GM12801 (cell line): Measurements from ENCODE around the gene RNPS1.

Experiments
- TF ChIP-seq, protein P1 (sequence below): IDR thresholded peaks from one replicate; pipeline ENCODE4 v1.5.1; 2011; ENCODE audit warnings: control low read depth; ENCODE audit not compliant: insufficient read length; ENCODE audit errors: extremely low read depth

RNPS1 gene

DNA sequence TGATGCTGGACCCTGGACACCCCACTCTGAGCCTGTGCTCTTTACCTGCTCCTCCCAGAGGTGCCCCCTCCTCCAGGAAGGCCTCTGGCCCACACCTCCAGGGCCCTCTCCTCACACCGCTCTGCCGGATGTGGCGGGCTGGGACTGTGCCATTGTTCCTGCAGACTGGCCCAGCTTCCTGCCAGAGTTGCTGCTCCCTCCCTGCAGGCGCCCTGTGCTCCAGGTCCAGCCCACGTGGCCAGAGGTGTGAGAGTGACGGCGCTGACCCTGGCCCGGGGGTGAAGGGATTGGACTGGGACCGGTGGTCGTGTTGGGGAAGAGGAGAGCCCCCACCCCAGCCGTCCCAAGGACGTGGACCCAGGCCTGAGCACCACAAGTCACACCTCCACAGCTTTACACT, 38.8 kb downstream of the RNPS1 start:
- TF ChIP-seq, protein P1, sequence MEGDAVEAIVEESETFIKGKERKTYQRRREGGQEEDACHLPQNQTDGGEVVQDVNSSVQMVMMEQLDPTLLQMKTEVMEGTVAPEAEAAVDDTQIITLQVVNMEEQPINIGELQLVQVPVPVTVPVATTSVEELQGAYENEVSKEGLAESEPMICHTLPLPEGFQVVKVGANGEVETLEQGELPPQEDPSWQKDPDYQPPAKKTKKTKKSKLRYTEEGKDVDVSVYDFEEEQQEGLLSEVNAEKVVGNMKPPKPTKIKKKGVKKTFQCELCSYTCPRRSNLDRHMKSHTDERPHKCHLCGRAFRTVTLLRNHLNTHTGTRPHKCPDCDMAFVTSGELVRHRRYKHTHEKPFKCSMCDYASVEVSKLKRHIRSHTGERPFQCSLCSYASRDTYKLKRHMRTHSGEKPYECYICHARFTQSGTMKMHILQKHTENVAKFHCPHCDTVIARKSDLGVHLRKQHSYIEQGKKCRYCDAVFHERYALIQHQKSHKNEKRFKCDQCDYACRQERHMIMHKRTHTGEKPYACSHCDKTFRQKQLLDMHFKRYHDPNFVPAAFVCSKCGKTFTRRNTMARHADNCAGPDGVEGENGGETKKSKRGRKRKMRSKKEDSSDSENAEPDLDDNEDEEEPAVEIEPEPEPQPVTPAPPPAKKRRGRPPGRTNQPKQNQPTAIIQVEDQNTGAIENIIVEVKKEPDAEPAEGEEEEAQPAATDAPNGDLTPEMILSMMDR = no peak

DNA sequence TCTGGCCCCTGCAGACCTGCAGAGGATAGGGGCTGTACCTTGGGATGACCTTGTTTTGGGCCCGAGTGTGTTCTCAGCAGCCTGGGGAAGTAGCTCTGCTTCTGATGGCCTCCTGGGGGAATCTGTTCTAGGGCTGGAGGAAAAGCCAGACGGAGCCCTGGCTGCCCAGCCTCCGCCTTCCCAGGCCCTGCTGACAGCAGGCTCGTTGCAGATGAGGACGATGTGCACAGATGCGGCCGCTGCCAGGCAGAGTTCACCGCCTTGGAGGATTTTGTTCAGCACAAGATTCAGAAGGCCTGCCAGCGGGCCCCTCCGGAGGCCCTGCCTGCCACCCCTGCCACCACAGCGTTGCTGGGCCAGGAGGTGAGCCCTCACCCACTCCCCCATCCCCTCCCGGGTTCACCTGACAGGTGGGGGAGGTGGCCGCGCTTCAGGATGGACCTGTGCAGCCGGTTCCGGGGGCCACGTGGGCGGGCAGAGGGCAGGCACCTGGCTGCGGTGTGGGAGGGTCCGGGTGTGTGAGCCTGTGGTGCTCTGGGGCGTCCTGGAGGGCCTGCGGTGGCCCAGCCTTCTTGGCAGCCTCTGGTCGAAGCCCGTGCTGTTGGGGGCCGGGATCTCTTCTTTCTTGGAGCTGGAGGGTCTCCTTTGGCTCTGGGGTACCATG, 39.6 kb downstream of the RNPS1 start:
- TF ChIP-seq, protein P1 = no peak

DNA sequence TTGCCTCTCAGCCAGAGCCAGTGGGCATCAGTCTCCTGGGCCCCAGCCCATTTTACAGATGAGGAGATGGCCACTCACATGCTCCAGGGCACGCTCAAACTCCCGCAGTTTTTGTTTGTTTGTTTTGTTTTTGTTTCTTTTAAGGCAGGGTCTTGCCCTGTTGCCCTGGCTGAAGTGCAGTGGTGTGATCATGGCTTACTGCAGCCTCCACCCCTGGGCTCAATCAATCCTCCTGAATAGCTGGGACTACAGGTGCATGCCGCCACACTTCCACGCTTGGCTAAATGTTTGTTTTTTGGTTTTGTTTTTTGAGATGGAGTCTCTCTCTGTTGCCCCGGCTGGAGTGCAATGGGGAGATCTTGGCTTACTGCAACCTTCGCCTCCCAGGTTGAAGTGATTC, 41.0 kb downstream of the RNPS1 start:
- TF ChIP-seq, protein P1 = no peak

DNA sequence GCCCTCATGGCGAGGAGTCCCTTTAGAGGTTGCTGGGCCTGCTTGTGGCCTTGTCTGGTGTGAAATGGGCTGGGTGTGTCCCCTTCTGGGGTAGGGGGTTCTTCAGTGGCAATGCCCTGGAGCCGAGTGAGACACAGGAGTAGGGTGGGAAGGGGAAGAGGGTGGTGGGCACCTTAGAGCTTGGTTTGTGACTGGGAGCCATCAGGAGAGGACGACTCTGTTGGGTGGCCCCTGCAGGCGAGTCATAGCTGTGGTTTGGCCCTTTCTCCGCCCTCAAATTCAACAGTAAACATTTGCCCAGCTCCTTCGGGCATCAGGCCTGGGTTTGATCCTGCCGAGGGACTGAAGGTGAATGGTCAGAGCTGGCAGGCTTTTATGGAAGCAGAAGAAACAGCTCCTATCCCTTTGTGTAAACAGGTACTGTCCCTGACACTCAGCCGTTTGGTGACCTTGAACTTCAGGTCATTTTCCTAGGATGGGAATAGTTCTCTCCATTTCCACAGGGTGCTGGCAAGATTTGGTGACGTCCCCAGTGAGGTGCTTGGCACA, 41.6 kb downstream of the RNPS1 start:
- TF ChIP-seq, protein P1 = no peak

DNA sequence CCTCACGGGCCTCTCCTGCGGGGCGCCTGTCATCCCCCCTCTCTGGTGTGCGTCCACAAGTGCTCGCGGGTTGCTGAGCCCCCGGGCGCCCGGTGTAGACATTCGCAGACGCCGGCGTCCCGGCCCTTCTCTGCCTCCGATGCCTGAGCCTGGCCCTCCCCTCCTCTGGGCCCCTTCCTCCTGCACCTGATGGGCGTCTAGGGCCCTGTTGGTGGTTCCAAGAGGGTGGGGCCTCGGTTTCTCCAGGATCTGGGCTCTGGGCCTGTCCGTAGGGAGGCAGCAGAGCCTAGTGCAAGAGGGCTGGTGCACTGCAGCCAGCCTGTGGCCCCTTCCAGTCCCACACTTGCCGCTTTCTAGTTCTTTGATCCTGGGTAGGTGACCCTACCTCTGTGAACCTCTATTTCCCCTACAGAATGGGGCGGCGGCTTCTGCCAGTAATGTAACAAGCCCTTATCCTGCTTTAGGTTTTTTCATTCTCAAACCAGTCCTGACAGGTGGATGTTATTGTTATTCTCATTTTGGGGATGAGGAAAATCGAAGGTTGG, 43.9 kb downstream of the RNPS1 start:
- TF ChIP-seq, protein P1 = no peak

DNA sequence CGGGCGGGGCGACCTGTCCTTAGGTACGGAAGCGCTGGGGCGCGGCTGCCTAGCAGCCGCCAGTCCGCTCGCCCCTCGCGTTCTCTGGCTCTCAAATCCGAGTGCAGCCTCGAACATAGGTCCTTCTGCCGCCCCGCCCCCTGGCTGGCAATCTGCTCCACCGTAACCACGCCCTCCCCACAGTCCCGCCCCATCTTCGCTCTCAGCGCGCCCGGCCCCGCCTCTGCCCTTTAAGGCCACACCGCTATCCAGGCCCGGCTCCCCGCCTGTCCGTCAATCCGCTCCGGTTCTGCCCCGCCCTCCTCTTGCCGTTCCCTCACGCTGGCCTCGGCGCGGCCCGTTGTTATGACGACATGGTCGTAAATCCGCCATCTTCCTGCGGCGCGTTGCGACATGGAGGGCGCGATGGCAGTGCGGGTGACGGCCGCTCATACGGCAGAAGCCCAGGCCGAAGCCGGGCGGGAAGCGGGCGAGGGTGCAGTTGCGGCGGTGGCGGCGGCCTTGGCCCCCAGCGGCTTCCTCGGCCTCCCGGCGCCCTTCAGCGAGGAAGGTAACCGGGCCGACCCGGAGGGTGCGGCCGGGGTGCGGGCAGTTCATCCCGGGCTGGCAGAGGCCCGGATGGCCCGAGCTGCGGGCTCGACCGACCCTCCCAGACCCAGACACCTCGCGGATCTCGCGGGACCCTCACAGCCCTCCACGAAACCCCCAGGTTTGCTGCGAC, 44.5 kb downstream of the RNPS1 start, which contains the start of gene E4F1:
Gene E4F1, plus strand, starts transcription at position 371 of the 721 bp plus-strand sequence. Its CDS starts 23 bp downstream, at position 394.
- TF ChIP-seq, protein P1 = no peak

DNA sequence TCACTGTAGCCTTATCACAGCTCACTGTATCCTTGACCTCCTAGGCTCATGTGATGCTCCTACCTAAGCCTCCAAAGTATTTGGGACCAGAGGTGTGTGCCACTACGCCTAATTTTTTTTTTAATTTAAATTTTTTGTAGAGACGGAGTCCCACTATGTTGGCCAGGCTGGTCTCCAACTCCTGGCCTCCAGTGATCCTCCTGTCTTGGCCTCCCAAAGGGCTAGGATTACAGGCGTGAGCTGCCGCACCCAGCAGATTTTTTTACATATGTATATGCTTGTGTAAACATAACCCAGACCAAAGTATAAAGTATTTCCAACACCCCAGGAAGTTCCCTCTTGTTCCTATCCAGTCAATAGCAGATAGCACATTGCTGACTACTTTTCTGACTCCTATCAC, 51.6 kb downstream of the RNPS1 start:
- TF ChIP-seq, protein P1 = no peak
